ENCODE data around the gene FAM200B. TPM values are rescaled to one million over a fixed set of nuclear protein-coding genes. Genes with fewer than 3 reads are reported as not detected.

Gene FAM200B
- polyA plus RNA-seq, 4 donors, result 40.4 to 78.3 (median 55.4) TPM

- Histone ChIP-seq H3K36me3 (ENCODE audit: control insufficient read depth in 3 of 3, insufficient read depth in 2 of 3, low read depth in 1 of 3, low read length in 3 of 3) (no peaks in the 10 kb centered on the region), H3K4me3 (ENCODE audit: low read depth in 1 of 3, low read length in 3 of 3) (no peak overlapping the region), H3K9me3 (ENCODE audit: control insufficient read depth in 2 of 2, insufficient read depth in 1 of 2, low read depth in 1 of 2, low read length in 1 of 2) (no peaks in the 10 kb centered on the region), H3K27ac (ENCODE audit: low read depth in 1 of 3, low read length in 2 of 3) (no peak overlapping the region), H3K4me1 (ENCODE audit: control insufficient read depth in 3 of 3, insufficient read depth in 2 of 3, low read depth in 1 of 3, low read length in 2 of 3) (peaks cover 0 to 4% (median 0%) of the 10 kb centered on the region in 3 donors), H3K27me3 (ENCODE audit: control insufficient read depth in 3 of 3, insufficient read depth in 3 of 3, low read length in 3 of 3) (no peaks in the 10 kb centered on the region)
- WGBS, 3 donors, result 98 to 100% (median 100%) methylated on average over 1 of the region's 1 CpG
- no peak for DNase-seq
- no peak for FAIRE-seq
These were observed 8.3 kb upstream of the FAM200B start for GRCh38 chr4:15673337-15673736.

GRCh38 chr4:15674046-15674445 lies 7.6 kb upstream of the FAM200B start:
- 87 to 93% (median 90%) methylated on average over 2 of the region's 2 CpGs for WGBS, 3 donors
- no peak for DNase-seq
- Histone ChIP-seq H3K4me1 (ENCODE audit: control insufficient read depth in 3 of 3, insufficient read depth in 2 of 3, low read depth in 1 of 3, low read length in 2 of 3) (peaks cover 0 to 4% (median 0%) of the 10 kb centered on the region in 3 donors), H3K27ac (ENCODE audit: low read depth in 1 of 3, low read length in 2 of 3) (no peak overlapping the region), H3K36me3 (ENCODE audit: control insufficient read depth in 3 of 3, insufficient read depth in 2 of 3, low read depth in 1 of 3, low read length in 3 of 3) (no peaks in the 10 kb centered on the region), H3K27me3 (ENCODE audit: control insufficient read depth in 3 of 3, insufficient read depth in 3 of 3, low read length in 3 of 3) (no peaks in the 10 kb centered on the region), H3K4me3 (ENCODE audit: low read depth in 1 of 3, low read length in 3 of 3) (no peak overlapping the region), H3K9me3 (ENCODE audit: control insufficient read depth in 2 of 2, insufficient read depth in 1 of 2, low read depth in 1 of 2, low read length in 1 of 2) (no peaks in the 10 kb centered on the region)
- FAIRE-seq, result no peak

GRCh38 chr4:15674926-15675325 lies 6.7 kb upstream of the FAM200B start:
- no peaks in the 10 kb centered on the region for H3K9me3 ChIP-seq (ENCODE audit: control insufficient read depth in 2 of 2, insufficient read depth in 1 of 2, low read depth in 1 of 2, low read length in 1 of 2)
- H3K27me3 ChIP-seq (ENCODE audit: control insufficient read depth in 3 of 3, insufficient read depth in 3 of 3, low read length in 3 of 3), result no peaks in the 10 kb centered on the region
- peaks cover 0 to 4% (median 0%) of the 10 kb centered on the region in 3 donors for H3K4me1 ChIP-seq (ENCODE audit: control insufficient read depth in 3 of 3, insufficient read depth in 2 of 3, low read depth in 1 of 3, low read length in 2 of 3)
- no peaks in the 10 kb centered on the region for H3K36me3 ChIP-seq (ENCODE audit: control insufficient read depth in 3 of 3, insufficient read depth in 2 of 3, low read depth in 1 of 3, low read length in 3 of 3)
- H3K27ac ChIP-seq (ENCODE audit: low read depth in 1 of 3, low read length in 2 of 3), result no peak overlapping the region
- WGBS, 3 donors, result 93 to 95% (median 94%) methylated on average over 4 of the region's 4 CpGs
- FAIRE-seq, result no peak
- no peak overlapping the region for H3K4me3 ChIP-seq (ENCODE audit: low read depth in 1 of 3, low read length in 3 of 3)
- no peak for DNase-seq

GRCh38 chr4:15675356-15675755 lies 6.3 kb upstream of the FAM200B start:
- DNase-seq, result no peak
- Histone ChIP-seq H3K4me3 (ENCODE audit: low read depth in 1 of 3, low read length in 3 of 3) (no peak overlapping the region), H3K27ac (ENCODE audit: low read depth in 1 of 3, low read length in 2 of 3) (no peak overlapping the region), H3K9me3 (ENCODE audit: control insufficient read depth in 2 of 2, insufficient read depth in 1 of 2, low read depth in 1 of 2, low read length in 1 of 2) (no peaks in the 10 kb centered on the region), H3K4me1 (ENCODE audit: control insufficient read depth in 3 of 3, insufficient read depth in 2 of 3, low read depth in 1 of 3, low read length in 2 of 3) (peaks cover 0 to 4% (median 0%) of the 10 kb centered on the region in 3 donors), H3K27me3 (ENCODE audit: control insufficient read depth in 3 of 3, insufficient read depth in 3 of 3, low read length in 3 of 3) (no peaks in the 10 kb centered on the region), H3K36me3 (ENCODE audit: control insufficient read depth in 3 of 3, insufficient read depth in 2 of 3, low read depth in 1 of 3, low read length in 3 of 3) (no peaks in the 10 kb centered on the region)
- FAIRE-seq, result no peak
- WGBS, 3 donors, result 83 to 98% (median 87%) methylated on average over 3 of the region's 3 CpGs

- WGBS, 3 donors, result 93 to 95% (median 94%) methylated on average over 1 of the region's 1 CpG
- no peaks in the 10 kb centered on the region for H3K9me3 ChIP-seq (ENCODE audit: control insufficient read depth in 2 of 2, insufficient read depth in 1 of 2, low read depth in 1 of 2, low read length in 1 of 2)
- FAIRE-seq, result no peak
These were observed 5.6 kb upstream of the FAM200B start for GRCh38 chr4:15676039-15676438.

GRCh38 chr4:15676899-15677298 lies 4.7 kb upstream of the FAM200B start:
- 85 to 89% (median 87%) methylated on average over 6 of the region's 6 CpGs for WGBS, 3 donors
- Histone ChIP-seq H3K4me1 (ENCODE audit: control insufficient read depth in 3 of 3, insufficient read depth in 2 of 3, low read depth in 1 of 3, low read length in 2 of 3) (peaks cover 0 to 4% (median 0%) of the 10 kb centered on the region in 3 donors), H3K9me3 (ENCODE audit: control insufficient read depth in 2 of 2, insufficient read depth in 1 of 2, low read depth in 1 of 2, low read length in 1 of 2) (no peaks in the 10 kb centered on the region), H3K36me3 (ENCODE audit: control insufficient read depth in 3 of 3, insufficient read depth in 2 of 3, low read depth in 1 of 3, low read length in 3 of 3) (no peaks in the 10 kb centered on the region), H3K27ac (ENCODE audit: low read depth in 1 of 3, low read length in 2 of 3) (peak overlapping the region in 1 of 3 donors; percentile 82), H3K27me3 (ENCODE audit: control insufficient read depth in 3 of 3, insufficient read depth in 3 of 3, low read length in 3 of 3) (no peaks in the 10 kb centered on the region), H3K4me3 (ENCODE audit: low read depth in 1 of 3, low read length in 3 of 3) (no peak overlapping the region)
- no peak for DNase-seq
- no peak for FAIRE-seq

More at GRCh38 chr4:15676039-15676438, 5.6 kb upstream of the FAM200B start:
- no peaks in the 10 kb centered on the region for H3K27me3 ChIP-seq (ENCODE audit: control insufficient read depth in 3 of 3, insufficient read depth in 3 of 3, low read length in 3 of 3)
- H3K27ac ChIP-seq (ENCODE audit: low read depth in 1 of 3, low read length in 2 of 3), result no peak overlapping the region
- H3K4me1 ChIP-seq (ENCODE audit: control insufficient read depth in 3 of 3, insufficient read depth in 2 of 3, low read depth in 1 of 3, low read length in 2 of 3), result peaks cover 0 to 4% (median 0%) of the 10 kb centered on the region in 3 donors
- H3K4me3 ChIP-seq (ENCODE audit: low read depth in 1 of 3, low read length in 3 of 3), result no peak overlapping the region
- H3K36me3 ChIP-seq (ENCODE audit: control insufficient read depth in 3 of 3, insufficient read depth in 2 of 3, low read depth in 1 of 3, low read length in 3 of 3), result no peaks in the 10 kb centered on the region
- DNase-seq, result no peak

- no peaks in the 10 kb centered on the region for H3K9me3 ChIP-seq (ENCODE audit: control insufficient read depth in 2 of 2, insufficient read depth in 1 of 2, low read depth in 1 of 2, low read length in 1 of 2)
- no peaks in the 10 kb centered on the region for H3K27me3 ChIP-seq (ENCODE audit: control insufficient read depth in 3 of 3, insufficient read depth in 3 of 3, low read length in 3 of 3)
- H3K27ac ChIP-seq (ENCODE audit: low read depth in 1 of 3, low read length in 2 of 3), result peak overlapping the region; percentile 60 to 82 (median 66)
- DNase-seq (peak; percentile 85 to 94), FAIRE-seq (no peak)
- WGBS, 3 donors, result 11 to 65% (median 39%) methylated on average over 2 of the region's 2 CpGs
- no peaks in the 10 kb centered on the region for H3K36me3 ChIP-seq (ENCODE audit: control insufficient read depth in 3 of 3, insufficient read depth in 2 of 3, low read depth in 1 of 3, low read length in 3 of 3)
- H3K4me1 ChIP-seq (ENCODE audit: control insufficient read depth in 3 of 3, insufficient read depth in 2 of 3, low read depth in 1 of 3, low read length in 2 of 3), result peaks cover 0 to 2% (median 0%) of the 10 kb centered on the region in 3 donors
- H3K4me3 ChIP-seq (ENCODE audit: low read depth in 1 of 3, low read length in 3 of 3), result peak overlapping the region in 1 of 3 donors; percentile 4
These were observed 4.1 kb upstream of the FAM200B start for GRCh38 chr4:15677507-15677988.

- Histone ChIP-seq H3K4me3 (ENCODE audit: low read depth in 1 of 3, low read length in 3 of 3) (peak overlapping the region; percentile 7 to 77 (median 71)), H3K27ac (ENCODE audit: low read depth in 1 of 3, low read length in 2 of 3) (peak overlapping the region; percentile 41 to 97 (median 71)), H3K9me3 (ENCODE audit: control insufficient read depth in 2 of 2, insufficient read depth in 1 of 2, low read depth in 1 of 2, low read length in 1 of 2) (no peaks in the 10 kb centered on the region), H3K27me3 (ENCODE audit: control insufficient read depth in 3 of 3, insufficient read depth in 3 of 3, low read length in 3 of 3) (no peaks in the 10 kb centered on the region), H3K4me1 (ENCODE audit: control insufficient read depth in 3 of 3, insufficient read depth in 2 of 3, low read depth in 1 of 3, low read length in 2 of 3) (peaks cover 4 to 12% (median 4%) of the 10 kb centered on the region in 3 donors), H3K36me3 (ENCODE audit: control insufficient read depth in 3 of 3, insufficient read depth in 2 of 3, low read depth in 1 of 3, low read length in 3 of 3) (peaks cover 0 to 2% (median 0%) of the 10 kb centered on the region in 3 donors)
- DNase-seq, result no peak
- FAIRE-seq, result no peak
- WGBS, 3 donors, result 0 to 1% (median 1%) methylated on average over 14 of the region's 14 CpGs
These were observed 608 bp upstream of the FAM200B start for GRCh38 chr4:15681067-15681371.

All from small intestine (tissue), 7 donors.